Measurements from ENCODE around the gene TERT.
"Not testable (repeated sequence)": the region's sequence is repeated elsewhere in the genome, so short reads cannot be mapped to it uniquely, and the experiment has no call there.

Gene TERT

GRCh38 chr5:1231354-1231905 is 63.4 kb downstream of the TERT start:
- DNase-seq = no peak

GRCh38 chr5:1230551-1230950 is 64.3 kb downstream of the TERT start:
- no peak for DNase-seq

GRCh38 chr5:1229822-1230221 is 65.0 kb downstream of the TERT start:
- DNase-seq = no peak

GRCh38 chr5:1229023-1229422 is 65.8 kb downstream of the TERT start:
- not testable (repeated sequence) for DNase-seq

GRCh38 chr5:1228120-1228519 is 66.7 kb downstream of the TERT start:
- no peak for DNase-seq

- no peak for DNase-seq
These were observed 67.2 kb downstream of the TERT start for GRCh38 chr5:1227667-1228066.

GRCh38 chr5:1226839-1227581 is 67.9 kb downstream of the TERT start:
- DNase-seq = no peak

GRCh38 chr5:1226231-1226630 is 68.6 kb downstream of the TERT start:
- DNase-seq = no peak

- DNase-seq = no peak
These were observed 69.8 kb downstream of the TERT start, which contains the start of gene SLC6A18 for GRCh38 chr5:1225081-1225480. SLC6A18 (plus strand) TSS chr5:1225381; CDS start chr5:1225478, 97 bp downstream.

- no peak for DNase-seq
These were observed 70.2 kb downstream of the TERT start for GRCh38 chr5:1224631-1225030.

- DNase-seq = no peak
These were observed 71.6 kb downstream of the TERT start for GRCh38 chr5:1223278-1223670.

- DNase-seq = no peak
These were observed 72.1 kb downstream of the TERT start for GRCh38 chr5:1222621-1223277.

GRCh38 chr5:1222147-1222546 is 72.7 kb downstream of the TERT start:
- DNase-seq = no peak

- DNase-seq = no peak
These were observed 73.1 kb downstream of the TERT start for GRCh38 chr5:1221721-1222120.

GRCh38 chr5:1220831-1221230 is 74.0 kb downstream of the TERT start:
- DNase-seq = no peak

GRCh38 chr5:1220351-1220750 is 74.5 kb downstream of the TERT start:
- DNase-seq = no peak

- no peak for DNase-seq
These were observed 75.1 kb downstream of the TERT start for GRCh38 chr5:1219768-1220100.

GRCh38 chr5:1219098-1219767 is 75.6 kb downstream of the TERT start:
- no peak for DNase-seq

- DNase-seq = no peak
These were observed 76.4 kb downstream of the TERT start for GRCh38 chr5:1218351-1219080.

GRCh38 chr5:1217596-1218206 is 77.2 kb downstream of the TERT start:
- no peak for DNase-seq

- DNase-seq = no peak
These were observed 78.0 kb downstream of the TERT start for GRCh38 chr5:1216918-1217295.

- DNase-seq = no peak
These were observed 78.5 kb downstream of the TERT start for GRCh38 chr5:1216211-1216917.
